A673 (cell line): ENCODE measurements around the gene MSI2. TPM values are rescaled to one million over a fixed set of nuclear protein-coding genes. Genes with fewer than 3 reads are reported as not detected.

Source experiments
- BruUV-seq: library from RNA; stranded (reverse); fragments of 400-500 nt; replicated peaks from 2 replicates; lab custom pipeline; 2021; lab: Mats Ljungman, UMichigan
- CTCF ChIA-PET: fragments of 300-600 bp; sonication (Branson Sonifier 250); formaldehyde crosslinking; loops from one replicate; lab custom pipeline; 2022; ENCODE audit warnings: antibody characterized with exemption; lab: Charles Lee
- POLR2A ChIA-PET: fragments of 300-600 bp; sonication (Branson Sonifier 250); formaldehyde crosslinking; loops from one replicate; lab custom pipeline; 2022; ENCODE audit warnings: antibody characterized with exemption; ENCODE audit not compliant: low non-redundant PET; lab: Charles Lee
- DNase-seq: peaks from one replicate; pipeline ENCODE4 v3.0.0-alpha.2; 2015; ENCODE audit warnings: low spot score
- H3K27ac ChIP-seq: fragments of 200-600 bp; sonication (generic); 2 replicates; pipeline ENCODE4 v1.5.1; 2016; ENCODE audit warnings: mixed run types, low read depth, mild to moderate bottlenecking, mixed read lengths, antibody characterized with exemption, low read length; ENCODE audit not compliant: poor library complexity, severe bottlenecking
- H3K27me3 ChIP-seq: fragments of 200-600 bp; sonication (generic); replicated peaks from 2 replicates; pipeline ENCODE4 v1.6.1; 2017; ENCODE audit warnings: mixed run types, low read depth, mild to moderate bottlenecking, mixed read lengths, antibody characterized with exemption, low read length; ENCODE audit not compliant: insufficient read depth, poor library complexity
- H3K36me3 ChIP-seq: fragments of 200-600 bp; sonication (generic); 2 replicates; pipeline ENCODE4 v1.6.1; 2016; ENCODE audit warnings: mixed run types, mild to moderate bottlenecking, mixed read lengths, antibody characterized with exemption, low read length; ENCODE audit not compliant: insufficient read depth, poor library complexity, severe bottlenecking
- H3K4me1 ChIP-seq: fragments of 200-600 bp; sonication (generic); 2 replicates; pipeline ENCODE4 v1.6.1; 2017; ENCODE audit warnings: mixed run types, mild to moderate bottlenecking, mixed read lengths, antibody characterized with exemption, low read length; ENCODE audit not compliant: insufficient read depth, poor library complexity, severe bottlenecking
- H3K4me3 ChIP-seq: fragments of 200-600 bp; sonication (generic); 2 replicates; pipeline ENCODE4 v1.5.1; 2016; ENCODE audit warnings: low read depth, mixed run types, mild to moderate bottlenecking, mixed read lengths, low read length; ENCODE audit not compliant: poor library complexity, severe bottlenecking
- H3K9me3 ChIP-seq: fragments of 200-600 bp; sonication (generic); 2 replicates; pipeline ENCODE4 v1.6.1; 2016; ENCODE audit warnings: mixed run types, low read depth, mild to moderate bottlenecking, mixed read lengths, antibody characterized with exemption, low read length; ENCODE audit not compliant: poor library complexity, severe bottlenecking
- EZH2 ChIP-seq: fragments of 200-600 bp; sonication (generic); IDR thresholded peaks from 2 replicates; pipeline ENCODE4 v1.6.1; 2017; ENCODE audit warnings: borderline replicate concordance, low read depth, mild to moderate bottlenecking, mixed read lengths, antibody characterized with exemption, low read length; ENCODE audit not compliant: poor library complexity, severe bottlenecking
- intact Hi-C: fragments of 100-400 bp; cut with micrococcal nuclease; formaldehyde crosslinking; loops from one replicate; pipeline ENCODE4 v1.10.0; 2022; ENCODE audit not compliant: unreplicated experiment
- total RNA-seq: library from RNA; stranded (reverse); gene quantifications from 2 replicates; pipeline ENCODE4 v1.2.3, GENCODE V29; 2021
- TF ChIP-seq, protein P1 (sequence below): fragments of 300-800, 200-600 bp; sonication (generic); conservative IDR thresholded peaks from 2 replicates; pipeline ENCODE4 v1.5.1; 2017; ENCODE audit warnings: low read depth, mild to moderate bottlenecking, antibody characterized with exemption, low read length, moderate library complexity, mixed read lengths

MSI2 gene
- total RNA-seq, 1 experiment from 2014 or later = 108 TPM

DNA sequence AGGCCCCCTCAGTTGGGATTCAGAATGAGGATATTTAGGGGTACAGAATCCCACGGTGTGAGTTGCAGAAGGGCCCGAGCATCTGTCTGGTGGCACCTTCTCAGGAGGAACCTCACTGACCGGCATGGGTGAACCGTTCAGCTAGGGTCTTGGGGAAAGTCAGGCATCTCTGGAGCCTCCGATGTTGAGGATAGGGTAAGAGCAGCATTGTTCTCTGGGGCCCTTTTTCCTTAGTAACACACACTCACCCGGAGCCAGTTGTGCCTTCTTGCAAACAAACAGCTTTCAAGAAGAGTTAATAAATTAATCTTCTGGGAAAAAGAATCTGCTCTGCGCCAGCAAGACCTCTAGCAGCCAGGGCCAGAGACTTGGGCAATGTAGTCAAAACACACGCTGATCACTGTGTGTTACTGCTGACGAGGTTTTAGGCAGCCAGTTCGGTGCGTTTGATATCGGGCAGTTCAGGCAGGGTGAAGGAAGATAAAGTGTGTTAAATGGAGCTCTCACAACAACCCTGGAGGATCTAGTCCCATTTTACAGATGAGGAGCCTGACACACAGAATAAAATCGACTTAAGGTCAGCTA lies 48.9 kb downstream of the MSI2 start:
- Histone ChIP-seq H3K27ac (no peak overlapping the region), H3K36me3 (no peaks in the 10 kb centered on the region), H3K4me1 (no peaks in the 10 kb centered on the region), H3K4me3 (no peak overlapping the region), H3K27me3 (no peaks in the 10 kb centered on the region), H3K9me3 (no peaks in the 10 kb centered on the region)
- no TSS peak for BruUV-seq
- no peak for DNase-seq
- intact Hi-C loops = no loop called here
- CTCF ChIA-PET = no interaction called here
- POLR2A ChIA-PET = no interaction called here
- TF ChIP-seq EZH2 = no peak
- TF ChIP-seq, protein P1, sequence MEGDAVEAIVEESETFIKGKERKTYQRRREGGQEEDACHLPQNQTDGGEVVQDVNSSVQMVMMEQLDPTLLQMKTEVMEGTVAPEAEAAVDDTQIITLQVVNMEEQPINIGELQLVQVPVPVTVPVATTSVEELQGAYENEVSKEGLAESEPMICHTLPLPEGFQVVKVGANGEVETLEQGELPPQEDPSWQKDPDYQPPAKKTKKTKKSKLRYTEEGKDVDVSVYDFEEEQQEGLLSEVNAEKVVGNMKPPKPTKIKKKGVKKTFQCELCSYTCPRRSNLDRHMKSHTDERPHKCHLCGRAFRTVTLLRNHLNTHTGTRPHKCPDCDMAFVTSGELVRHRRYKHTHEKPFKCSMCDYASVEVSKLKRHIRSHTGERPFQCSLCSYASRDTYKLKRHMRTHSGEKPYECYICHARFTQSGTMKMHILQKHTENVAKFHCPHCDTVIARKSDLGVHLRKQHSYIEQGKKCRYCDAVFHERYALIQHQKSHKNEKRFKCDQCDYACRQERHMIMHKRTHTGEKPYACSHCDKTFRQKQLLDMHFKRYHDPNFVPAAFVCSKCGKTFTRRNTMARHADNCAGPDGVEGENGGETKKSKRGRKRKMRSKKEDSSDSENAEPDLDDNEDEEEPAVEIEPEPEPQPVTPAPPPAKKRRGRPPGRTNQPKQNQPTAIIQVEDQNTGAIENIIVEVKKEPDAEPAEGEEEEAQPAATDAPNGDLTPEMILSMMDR = no peak

DNA sequence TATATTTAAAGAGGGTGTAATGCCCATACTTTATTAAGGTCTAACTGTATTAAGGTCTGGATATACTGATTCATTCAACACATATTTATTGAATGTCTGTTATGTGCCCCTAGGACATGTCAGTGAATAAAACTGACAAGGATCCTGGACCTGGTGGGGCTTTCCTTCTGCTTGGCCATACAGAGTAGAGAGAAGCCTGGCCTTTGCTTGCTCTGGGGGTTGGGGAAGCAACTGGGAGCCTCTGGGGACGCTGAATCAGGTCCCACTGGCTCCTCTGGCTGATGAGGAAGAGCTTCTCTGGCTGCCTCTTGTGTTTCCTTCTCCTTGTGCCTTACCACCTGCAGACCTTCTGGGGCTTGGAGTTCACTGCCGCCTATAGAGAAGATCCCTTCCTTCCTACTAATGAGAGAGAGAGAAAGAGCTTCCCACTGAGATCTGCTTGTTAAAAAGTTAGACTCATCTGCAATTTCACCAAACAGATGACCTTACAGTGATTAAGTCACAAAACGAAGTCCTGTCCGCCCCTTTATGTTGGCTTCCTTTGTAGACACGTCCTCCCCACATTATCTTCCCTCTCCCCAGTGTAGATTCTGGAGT lies 49.7 kb downstream of the MSI2 start:
- no peaks in the 10 kb centered on the region for H3K36me3 ChIP-seq
- TF ChIP-seq, protein P1 = no peak
- TF ChIP-seq EZH2 = no peak
- ChIA-PET POLR2A (no interaction called here), CTCF (no interaction called here)
- H3K27ac ChIP-seq = no peak overlapping the region
- no peaks in the 10 kb centered on the region for H3K9me3 ChIP-seq
- intact Hi-C loops = no loop called here
- no peaks in the 10 kb centered on the region for H3K27me3 ChIP-seq
- no peaks in the 10 kb centered on the region for H3K4me1 ChIP-seq
- no TSS peak for BruUV-seq
- no peak overlapping the region for H3K4me3 ChIP-seq
- DNase-seq = peak; percentile 10

DNA sequence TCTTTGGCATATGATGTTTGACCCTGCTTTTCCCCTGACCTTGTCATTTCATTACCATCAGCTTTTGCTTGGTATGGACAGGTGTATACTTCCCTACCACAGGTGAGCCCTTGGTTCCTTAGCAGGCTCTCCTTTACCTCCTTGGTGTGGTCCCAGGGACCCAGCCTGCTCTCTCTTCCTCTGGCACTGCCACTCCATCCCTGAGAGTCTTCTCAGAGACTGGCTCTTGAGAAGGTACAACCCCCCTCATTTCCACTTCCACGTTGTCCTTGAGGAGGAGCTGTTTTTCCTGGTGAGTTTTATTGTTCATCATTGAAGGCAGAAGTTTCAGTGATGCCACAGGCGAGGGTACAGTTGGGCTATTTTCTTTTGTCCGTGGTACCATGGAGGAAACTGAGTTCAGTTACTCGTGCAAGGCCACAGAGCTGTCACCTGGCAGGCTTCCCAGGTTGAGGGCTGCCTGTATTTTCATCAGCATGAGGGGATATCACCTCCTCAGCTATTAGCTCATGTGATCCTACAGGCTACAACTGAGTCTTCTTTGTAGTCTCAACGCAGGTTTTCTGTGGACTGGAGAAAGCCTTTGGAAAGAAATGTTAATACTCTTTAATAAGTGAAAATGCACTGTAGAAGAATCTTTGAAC lies 52.3 kb downstream of the MSI2 start:
- CTCF ChIA-PET = no interaction called here
- intact Hi-C loops = no loop called here

More for the DNA sequence above, 52.3 kb downstream of the MSI2 start:
- Histone ChIP-seq H3K27me3 (no peaks in the 10 kb centered on the region), H3K27ac (no peak overlapping the region), H3K4me3 (no peak overlapping the region), H3K36me3 (no peaks in the 10 kb centered on the region), H3K4me1 (no peaks in the 10 kb centered on the region), H3K9me3 (no peaks in the 10 kb centered on the region)
- BruUV-seq = no TSS peak
- POLR2A ChIA-PET = no interaction called here
- DNase-seq = no peak
- TF ChIP-seq, protein P1 = no peak
- no peak for TF ChIP-seq EZH2
